H7 (cell line): ENCODE data around the gene PUM1. TPM values are rescaled to one million over a fixed set of nuclear protein-coding genes. Genes with fewer than 3 reads are reported as not detected.

ENCODE experiments used
- total RNA-seq: library from RNA; depleted of rRNA; stranded (reverse); fragments of >200 nt; shearing (Covaris generic); gene quantifications from 2 replicates; pipeline ENCODE4 v1.2.3, GENCODE V29; 2014; rRNA removed

Gene PUM1
- total RNA-seq, 1 experiment from 2014 or later, result 105 TPM

Other genes starting within 250 kb of the PUM1 start
- 38.0 and 44.2 TPM in 2 replicates for gene SDC3, start 157.0 kb downstream of the PUM1 start, total RNA-seq
- gene NKAIN1, start 174.2 kb upstream of the PUM1 start, total RNA-seq, result 73.6 and 89.9 TPM in 2 replicates
- 325 and 375 TPM in 2 replicates for gene SNRNP40, start 231.1 kb upstream of the PUM1 start, total RNA-seq
- gene ZCCHC17, start 231.3 kb upstream of the PUM1 start, total RNA-seq, result 83.9 and 88.3 TPM in 2 replicates